ENCODE data around the gene HSH2D.
"Not testable (repeated sequence)": the region's sequence is repeated elsewhere in the genome, so short reads cannot be mapped to it uniquely, and the experiment has no call there.

The HSH2D gene

GRCh38 chr19:16157601-16158000, 14.1 kb downstream of the HSH2D start:
- no peak for DNase-seq

- no peak for DNase-seq
These were observed 16.2 kb downstream of the HSH2D start for GRCh38 chr19:16159655-16160054.

- DNase-seq: no peak
These were observed 17.0 kb downstream of the HSH2D start for GRCh38 chr19:16160445-16160942.

GRCh38 chr19:16160943-16161560, 17.6 kb downstream of the HSH2D start:
- DNase-seq: no peak

GRCh38 chr19:16161840-16162239, 18.4 kb downstream of the HSH2D start:
- DNase-seq: no peak

- no peak for DNase-seq
These were observed 20.9 kb downstream of the HSH2D start for GRCh38 chr19:16164222-16164890.

GRCh38 chr19:16166417-16166816, 22.9 kb downstream of the HSH2D start:
- no peak for DNase-seq

GRCh38 chr19:16167055-16167454, 23.6 kb downstream of the HSH2D start:
- DNase-seq: no peak

GRCh38 chr19:16168465-16169081, 25.1 kb downstream of the HSH2D start:
- peak; percentile 30 for DNase-seq

GRCh38 chr19:16170134-16170533, 26.6 kb downstream of the HSH2D start:
- DNase-seq: no peak

- DNase-seq: no peak
These were observed 32.5 kb downstream of the HSH2D start for GRCh38 chr19:16175954-16176353.

GRCh38 chr19:16178866-16179265, 35.4 kb downstream of the HSH2D start:
- not testable (repeated sequence) for DNase-seq

- DNase-seq: no peak
These were observed 37.1 kb downstream of the HSH2D start for GRCh38 chr19:16180611-16181010.

GRCh38 chr19:16184665-16185122, 41.2 kb downstream of the HSH2D start:
- no peak for DNase-seq

- peak; percentile 100 for DNase-seq
These were observed 41.8 kb downstream of the HSH2D start, which contains the start of gene FAM32A for GRCh38 chr19:16185123-16185767. TSS of gene FAM32A (plus strand) at chr19:16185410. CDS start at chr19:16185443, 33 bp downstream.

GRCh38 chr19:16185768-16186123, 42.3 kb downstream of the HSH2D start:
- peak; percentile 44 for DNase-seq

- DNase-seq: no peak
These were observed 45.0 kb downstream of the HSH2D start for GRCh38 chr19:16188521-16188920.

GRCh38 chr19:16190198-16190597, 46.7 kb downstream of the HSH2D start:
- no peak for DNase-seq

- no peak for DNase-seq
These were observed 47.3 kb downstream of the HSH2D start for GRCh38 chr19:16190736-16191135.

GRCh38 chr19:16191216-16191908, 47.9 kb downstream of the HSH2D start:
- no peak for DNase-seq

GRCh38 chr19:16193466-16193865, 50.0 kb downstream of the HSH2D start:
- DNase-seq: no peak

GRCh38 chr19:16197188-16197621, 53.7 kb downstream of the HSH2D start:
- DNase-seq: no peak
